Measurements from ENCODE around the gene DIRAS1. TPM values are rescaled to one million over a fixed set of nuclear protein-coding genes. Genes with fewer than 3 reads are reported as not detected.
"Not testable (repeated sequence)": the region's sequence is repeated elsewhere in the genome, so short reads cannot be mapped to it uniquely, and the experiment has no call there.

DIRAS1 gene
- polyA plus RNA-seq, 1 experiment = 12.5 TPM

GRCh38 chr19:2678044-2678671, 43.0 kb downstream of the DIRAS1 start:
- Histone ChIP-seq H3K27ac (ENCODE audit: low read depth, low read length) (no peak overlapping the region), H3K27me3 (ENCODE audit: control insufficient read depth, insufficient read depth, low read length) (peaks cover 16% of the 10 kb centered on the region), H3K4me3 (ENCODE audit: low read depth, low read length) (no peak overlapping the region), H3K9me3 (ENCODE audit: control insufficient read depth, insufficient read depth, low read length) (no peaks in the 10 kb centered on the region)
- DNase-seq (ENCODE audit: low read depth, low spot score) = no peak
- ChIA-PET CTCF (no interaction called here), POLR2A (no interaction called here)
- TF ChIP-seq CTCF (IDR thresholded peaks at IDR 0.05; ENCODE audit: low read depth, low read length) = no peak

DNA sequence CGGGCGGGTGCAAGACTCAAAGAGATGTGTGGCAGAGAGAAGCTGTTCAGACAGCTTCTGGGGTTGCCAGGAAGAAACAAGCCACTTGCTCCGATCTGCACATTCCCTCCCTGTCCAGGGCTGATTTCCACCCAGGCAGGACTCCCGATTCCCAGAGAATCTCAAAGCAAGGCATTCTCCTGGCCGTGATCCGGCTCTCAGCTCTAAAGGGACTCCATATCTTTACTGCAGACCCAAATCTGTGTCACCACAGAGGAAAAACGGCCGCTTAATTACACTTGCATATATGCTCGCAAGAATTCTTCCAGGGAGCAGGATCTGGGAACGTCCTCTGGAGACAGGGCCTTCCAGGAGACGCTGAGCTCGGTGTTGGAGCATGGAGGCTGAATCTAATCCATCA, 44.3 kb downstream of the DIRAS1 start:
- POLR2A ChIA-PET = no interaction called here

GRCh38 chr19:2675892-2676291, 45.3 kb downstream of the DIRAS1 start:
- no peak overlapping the region for H3K27ac ChIP-seq (ENCODE audit: low read depth, low read length)
- POLR2A ChIA-PET = interaction anchor here (0.5 kb wide), 1 partner anchor 20 kb away, joined by 3 read pairs; no protein-coding TSS in a partner anchor
- no peak overlapping the region for H3K4me3 ChIP-seq (ENCODE audit: low read depth, low read length)
- no peaks in the 10 kb centered on the region; the same call in 1 of the 2 replicates for H3K9me3 ChIP-seq (ENCODE audit: control insufficient read depth, insufficient read depth, low read length)
- CTCF ChIA-PET = no interaction called here
- peaks cover 16% of the 10 kb centered on the region for H3K27me3 ChIP-seq (ENCODE audit: control insufficient read depth, insufficient read depth, low read length)
- no peak for DNase-seq (ENCODE audit: low read depth, low spot score)
- TF ChIP-seq CTCF (IDR thresholded peaks at IDR 0.05; ENCODE audit: low read depth, low read length) = no peak

More for the DNA sequence above, 44.3 kb downstream of the DIRAS1 start:
- DNase-seq (ENCODE audit: low read depth, low spot score) = no peak
- CTCF ChIA-PET = interaction anchor here (0.7 kb wide), 1 partner anchor 28 kb away, joined by 4 read pairs; no protein-coding TSS in a partner anchor
- Histone ChIP-seq H3K9me3 (ENCODE audit: control insufficient read depth, insufficient read depth, low read length) (no peaks in the 10 kb centered on the region; the same call in 1 of the 2 replicates), H3K27me3 (ENCODE audit: control insufficient read depth, insufficient read depth, low read length) (peaks cover 16% of the 10 kb centered on the region), H3K4me3 (ENCODE audit: low read depth, low read length) (no peak overlapping the region), H3K27ac (ENCODE audit: low read depth, low read length) (no peak overlapping the region)
- no peak for TF ChIP-seq CTCF (IDR thresholded peaks at IDR 0.05; ENCODE audit: low read depth, low read length)

- ChIA-PET POLR2A (no interaction called here), CTCF (interaction anchor here (0.7 kb wide), 1 partner anchor 22 kb away, joined by 3 read pairs; no protein-coding TSS in a partner anchor)
- no peaks in the 10 kb centered on the region; the same call in 1 of the 2 replicates for H3K9me3 ChIP-seq (ENCODE audit: control insufficient read depth, insufficient read depth, low read length)
- no peak for TF ChIP-seq CTCF (IDR thresholded peaks at IDR 0.05; ENCODE audit: low read depth, low read length)
- no peak for DNase-seq (ENCODE audit: low read depth, low spot score)
- H3K27ac ChIP-seq (ENCODE audit: low read depth, low read length) = no peak overlapping the region
- no peak overlapping the region for H3K4me3 ChIP-seq (ENCODE audit: low read depth, low read length)
- peaks cover 3% of the 10 kb centered on the region for H3K27me3 ChIP-seq (ENCODE audit: control insufficient read depth, insufficient read depth, low read length)
Observed at GRCh38 chr19:2670217-2670616, 51.0 kb downstream of the DIRAS1 start.

- Histone ChIP-seq H3K27ac (ENCODE audit: low read depth, low read length) (no peak overlapping the region), H3K27me3 (ENCODE audit: control insufficient read depth, insufficient read depth, low read length) (peaks cover 3% of the 10 kb centered on the region), H3K4me3 (ENCODE audit: low read depth, low read length) (no peak overlapping the region), H3K9me3 (ENCODE audit: control insufficient read depth, insufficient read depth, low read length) (no peaks in the 10 kb centered on the region; the same call in 1 of the 2 replicates)
- CTCF ChIA-PET = no interaction called here
- DNase-seq (ENCODE audit: low read depth, low spot score) = no peak
- TF ChIP-seq CTCF (IDR thresholded peaks at IDR 0.05; ENCODE audit: low read depth, low read length) = no peak
- POLR2A ChIA-PET = interaction anchor here (0.7 kb wide), 1 partner anchor 1070 kb away, joined by 5 read pairs; no protein-coding TSS in a partner anchor
Observed at GRCh38 chr19:2668175-2668763, 52.9 kb downstream of the DIRAS1 start.

- H3K4me3 ChIP-seq (ENCODE audit: low read depth, low read length); H3K27me3 ChIP-seq (ENCODE audit: control insufficient read depth, insufficient read depth, low read length); POLR2A ChIA-PET; CTCF ChIA-PET; H3K27ac ChIP-seq (ENCODE audit: low read depth, low read length); H3K9me3 ChIP-seq (ENCODE audit: control insufficient read depth, insufficient read depth, low read length); DNase-seq (ENCODE audit: low read depth, low spot score): not testable (repeated sequence)
Observed at GRCh38 chr19:2667349-2667748, 53.8 kb downstream of the DIRAS1 start.

Data from AG04450 (cell line).